ENCODE data around the gene GKN2. TPM values are rescaled to one million over a fixed set of nuclear protein-coding genes. Genes with fewer than 3 reads are reported as not detected.

Gene GKN2
- total RNA-seq, 1 donor from 2014 or later = not detected

Other genes with a start within 250 kb of the GKN2 start
- gene ARHGAP25, start 218.1 kb downstream of the GKN2 start, total RNA-seq = 153 and 156 TPM in 2 replicates
- 0.27 TPM in 1 of 2 replicates, not detected in the other for gene BMP10, start 81.5 kb downstream of the GKN2 start, total RNA-seq
- gene GKN1, start 21.7 kb upstream of the GKN2 start, total RNA-seq = not detected in 2 replicates
- gene ANTXR1, start 60.3 kb upstream of the GKN2 start, total RNA-seq = 0.07 and 0.15 TPM in 2 replicates

Measured in T-helper 1 cell treated with Interleukin-12 subunit alpha and Interleukin-12 subunit beta and Interleukin-4 antibody, amounts not matched to agents 30 ng/mL and 1 ng/mL, for 36 hours (primary cell).